T-helper 2 cell treated with Interferon-gamma antibody and Interleukin-4, amounts not matched to agents 5 μg/mL and 100 μg/mL, for 36 hours (primary cell): Measurements from ENCODE around the gene LBHD2.
A peak's percentile ranks its signal among the peaks of the same experiment; 100 is the strongest.
"Not testable (repeated sequence)": the region's sequence is repeated elsewhere in the genome, so short reads cannot be mapped to it uniquely, and the experiment has no call there.

Source experiments
- DNase-seq: peaks from one replicate; pipeline ENCODE4 v3.0.0; 2021; ENCODE audit warnings: low spot score
- H3K27ac Mint-ChIP-seq: one replicate; pipeline ENCODE4 v1.8.0; 2021; ENCODE audit warnings: mild to moderate bottlenecking, mixed read lengths
- H3K27me3 Mint-ChIP-seq: one replicate; pipeline ENCODE4 v1.8.0; 2021; ENCODE audit warnings: low read depth, mixed read lengths
- H3K36me3 Mint-ChIP-seq: one replicate; pipeline ENCODE4 v1.8.0; 2021; ENCODE audit warnings: low read depth, mixed read lengths
- H3K4me1 Mint-ChIP-seq: one replicate; pipeline ENCODE4 v1.8.0; 2021; ENCODE audit warnings: low read depth, mixed read lengths
- H3K4me3 Mint-ChIP-seq: one replicate; pipeline ENCODE4 v1.8.0; 2022; ENCODE audit warnings: mild to moderate bottlenecking, moderate library complexity, mixed read lengths
- H3K9me3 Mint-ChIP-seq: one replicate; pipeline ENCODE4 v1.8.0; 2021; ENCODE audit warnings: mixed read lengths

LBHD2 gene

GRCh38 chr14:103110681-103111231 lies 26.7 kb downstream of the LBHD2 start:
- peaks cover 3% of the 10 kb centered on the region for H3K4me1 Mint-ChIP-seq
- H3K36me3 Mint-ChIP-seq = no peaks in the 10 kb centered on the region
- no peak overlapping the region for H3K27ac Mint-ChIP-seq
- peaks cover 3% of the 10 kb centered on the region for H3K27me3 Mint-ChIP-seq
- H3K9me3 Mint-ChIP-seq = no peaks in the 10 kb centered on the region
- H3K4me3 Mint-ChIP-seq = no peak overlapping the region
- no peak for DNase-seq

DNA sequence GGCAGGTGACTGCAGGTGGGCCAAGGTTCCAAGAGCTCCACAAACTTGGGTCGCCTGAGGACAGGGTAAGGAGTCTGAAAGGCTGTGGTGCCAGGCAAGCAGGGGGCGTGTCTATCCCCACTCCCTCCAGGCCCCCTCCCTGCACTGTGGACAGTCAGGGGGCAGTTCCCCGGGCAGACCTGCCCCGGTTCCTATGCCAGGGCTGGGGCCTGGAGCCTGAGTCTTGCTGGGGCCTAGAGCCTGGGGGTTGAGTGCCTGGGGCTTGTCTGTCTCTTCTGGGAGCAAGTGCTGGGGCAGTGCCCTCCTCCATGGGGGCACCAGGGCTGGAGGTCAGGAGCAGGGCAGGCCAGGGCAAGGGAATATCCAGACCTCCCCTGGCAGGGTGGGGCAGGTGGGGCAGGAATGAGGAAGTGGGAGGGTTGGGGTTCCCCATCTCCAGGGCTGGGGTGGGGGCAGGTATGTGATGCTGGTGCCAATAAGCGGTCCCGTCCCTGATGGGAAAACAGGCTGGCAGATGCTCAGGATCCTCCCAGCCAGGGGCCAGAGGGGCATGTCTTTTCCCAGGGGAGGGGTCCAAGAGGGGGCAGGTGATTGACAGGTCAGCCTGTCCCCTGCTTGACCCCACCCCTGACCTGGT lies 27.3 kb downstream of the LBHD2 start:
- H3K9me3 Mint-ChIP-seq = no peaks in the 10 kb centered on the region
- H3K4me3 Mint-ChIP-seq = no peak overlapping the region
- H3K27ac Mint-ChIP-seq = no peak overlapping the region
- no peak for DNase-seq
- peaks cover 3% of the 10 kb centered on the region for H3K27me3 Mint-ChIP-seq
- no peaks in the 10 kb centered on the region for H3K36me3 Mint-ChIP-seq
- H3K4me1 Mint-ChIP-seq = peaks cover 3% of the 10 kb centered on the region

DNA sequence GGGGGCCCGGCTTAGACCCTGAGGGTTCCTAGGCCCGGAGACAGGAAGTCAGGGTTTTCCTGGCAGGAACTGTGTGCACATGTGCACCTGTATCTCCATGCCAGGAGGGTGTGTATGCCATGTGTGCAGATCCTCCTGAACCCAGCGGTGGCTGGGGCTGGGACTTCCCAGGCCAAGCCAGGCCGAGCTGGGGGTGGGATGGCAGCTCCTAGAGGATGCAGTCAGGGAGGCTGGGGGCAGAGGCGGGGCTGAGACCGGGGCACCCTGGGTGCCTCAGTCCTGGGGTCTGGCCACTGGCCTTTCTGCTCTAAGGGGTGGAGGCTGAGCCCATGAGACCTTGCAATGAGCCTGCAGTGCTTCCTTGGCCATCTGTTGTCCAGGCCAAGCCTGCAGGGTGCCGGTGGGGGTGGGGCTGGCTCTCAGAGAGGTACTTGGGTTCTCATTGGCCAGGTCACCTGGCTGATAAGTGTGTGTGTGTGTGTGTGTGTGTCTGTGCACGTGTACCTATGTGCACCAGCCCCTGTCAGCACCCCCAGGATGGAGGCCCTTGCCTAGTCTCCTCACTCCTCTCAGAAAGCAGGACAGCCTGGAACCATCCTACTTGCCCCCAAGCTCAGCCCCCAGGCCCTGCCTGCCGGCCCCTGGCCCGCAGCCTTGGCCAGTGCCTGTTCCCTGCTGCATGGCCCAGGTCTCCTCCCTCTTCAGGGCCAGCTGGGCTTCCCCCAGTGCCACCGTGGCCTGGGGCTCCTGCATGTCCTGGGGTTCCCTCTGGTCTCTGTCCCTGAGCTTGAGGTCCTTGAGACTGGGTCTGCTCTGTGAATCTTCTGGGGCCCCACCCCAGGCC lies 28.6 kb downstream of the LBHD2 start:
- Mint-ChIP-seq H3K27ac (no peak overlapping the region), H3K27me3 (peaks cover 3% of the 10 kb centered on the region), H3K4me3 (no peak overlapping the region), H3K36me3 (no peaks in the 10 kb centered on the region), H3K9me3 (no peaks in the 10 kb centered on the region), H3K4me1 (peaks cover 3% of the 10 kb centered on the region)
- DNase-seq = no peak

GRCh38 chr14:103113303-103113702 lies 29.3 kb downstream of the LBHD2 start:
- H3K36me3 Mint-ChIP-seq = no peaks in the 10 kb centered on the region
- no peaks in the 10 kb centered on the region for H3K9me3 Mint-ChIP-seq
- H3K4me1 Mint-ChIP-seq = peaks cover 3% of the 10 kb centered on the region
- no peak for DNase-seq
- no peak overlapping the region for H3K4me3 Mint-ChIP-seq
- H3K27ac Mint-ChIP-seq = no peak overlapping the region
- H3K27me3 Mint-ChIP-seq = peaks cover 3% of the 10 kb centered on the region

- Mint-ChIP-seq H3K27ac (no peak overlapping the region), H3K36me3 (no peaks in the 10 kb centered on the region), H3K4me1 (peaks cover 3% of the 10 kb centered on the region), H3K27me3 (peaks cover 3% of the 10 kb centered on the region), H3K4me3 (no peak overlapping the region), H3K9me3 (no peaks in the 10 kb centered on the region)
- no peak for DNase-seq
Observed at GRCh38 chr14:103113774-103114173, 29.8 kb downstream of the LBHD2 start.

- not testable (repeated sequence) for H3K27ac Mint-ChIP-seq
Observed at GRCh38 chr14:103115086-103115679, 31.2 kb downstream of the LBHD2 start.

DNA sequence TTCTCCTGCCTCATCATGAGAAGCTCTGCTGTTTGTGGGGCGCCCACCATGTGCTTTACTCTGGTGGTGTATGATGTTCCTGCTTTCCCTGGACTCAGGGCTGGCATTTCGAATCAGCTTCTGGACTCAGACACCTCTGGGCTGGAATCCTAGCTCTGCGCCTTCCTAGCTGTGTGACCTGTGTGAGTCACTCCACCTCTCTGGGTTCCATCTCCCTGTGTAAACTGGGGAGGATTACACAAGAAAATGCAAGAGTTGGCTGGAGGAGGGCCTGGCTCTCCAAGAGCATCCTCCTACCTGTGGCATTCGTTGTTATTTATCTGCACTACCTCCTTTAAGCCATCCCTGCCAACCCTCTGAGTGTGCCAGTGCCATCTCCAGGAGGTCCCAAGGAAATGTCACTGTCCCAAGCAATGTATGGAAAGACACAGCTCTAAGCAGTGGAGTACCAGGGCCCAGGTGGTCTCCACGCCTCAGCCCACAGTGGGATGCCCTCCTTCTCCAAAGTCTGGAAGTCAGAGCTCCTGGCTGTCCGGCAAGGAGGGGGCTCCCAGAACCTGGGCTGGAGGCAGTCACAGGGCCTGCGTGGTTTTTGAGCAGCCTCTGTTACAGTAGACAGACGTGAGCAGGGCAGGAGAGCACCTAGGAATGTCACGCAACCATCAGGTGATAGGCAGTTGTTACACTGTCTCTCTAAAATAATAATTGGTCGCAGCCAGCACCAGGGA lies 32.0 kb downstream of the LBHD2 start:
- Mint-ChIP-seq H3K36me3 (no peaks in the 10 kb centered on the region), H3K4me1 (peaks cover 5% of the 10 kb centered on the region), H3K27ac (no peak overlapping the region), H3K27me3 (peaks cover 14% of the 10 kb centered on the region), H3K4me3 (no peak overlapping the region), H3K9me3 (no peaks in the 10 kb centered on the region)
- no peak for DNase-seq

More at GRCh38 chr14:103115086-103115679, 31.2 kb downstream of the LBHD2 start:
- DNase-seq, H3K4me1 Mint-ChIP-seq, H3K27me3 Mint-ChIP-seq, H3K9me3 Mint-ChIP-seq, H3K36me3 Mint-ChIP-seq: not testable (repeated sequence)
- peak overlapping the region; percentile 70 for H3K4me3 Mint-ChIP-seq

- no peak for DNase-seq
- no peaks in the 10 kb centered on the region for H3K9me3 Mint-ChIP-seq
- peaks cover 5% of the 10 kb centered on the region for H3K4me1 Mint-ChIP-seq
- no peak overlapping the region for H3K27ac Mint-ChIP-seq
- no peak overlapping the region for H3K4me3 Mint-ChIP-seq
- no peaks in the 10 kb centered on the region for H3K36me3 Mint-ChIP-seq
- H3K27me3 Mint-ChIP-seq = peaks cover 19% of the 10 kb centered on the region
Observed at GRCh38 chr14:103116636-103117035, 32.6 kb downstream of the LBHD2 start.

GRCh38 chr14:103117499-103117898 lies 33.5 kb downstream of the LBHD2 start:
- not testable (repeated sequence) for H3K9me3 Mint-ChIP-seq, DNase-seq, H3K27ac Mint-ChIP-seq, H3K36me3 Mint-ChIP-seq, H3K4me1 Mint-ChIP-seq, H3K4me3 Mint-ChIP-seq
- peaks cover 26% of the 10 kb centered on the region for H3K27me3 Mint-ChIP-seq

DNA sequence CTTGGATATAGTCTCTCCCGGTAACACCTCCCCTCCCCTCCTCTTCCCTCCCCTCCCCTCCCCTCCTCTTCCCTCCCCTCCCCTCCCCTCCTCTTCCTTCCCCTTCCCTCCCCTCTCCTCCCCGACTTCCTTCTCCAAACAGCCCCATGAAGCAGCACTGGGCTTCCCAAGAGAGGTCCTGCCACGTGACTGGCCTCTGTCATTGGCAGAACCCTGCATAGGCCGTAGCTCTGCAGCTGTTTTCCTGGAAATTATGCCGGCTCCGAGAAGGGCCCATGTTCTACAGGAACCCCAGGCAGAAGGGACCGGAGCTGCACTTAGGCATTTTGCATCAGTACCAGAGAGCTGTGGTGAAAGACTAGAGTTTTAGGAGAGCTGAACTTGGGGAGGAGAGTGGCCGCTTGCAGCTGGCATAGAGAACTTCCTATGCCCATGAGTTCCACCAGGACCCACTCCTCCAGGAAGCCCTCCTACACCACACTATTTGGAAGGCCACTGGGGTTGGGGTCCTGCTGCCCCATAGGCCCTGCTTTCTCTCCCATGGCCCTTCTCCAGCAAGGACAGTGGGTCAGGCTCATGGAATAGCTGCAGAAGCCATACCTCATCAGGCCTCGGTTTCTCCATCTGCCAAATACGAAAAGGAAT lies 34.1 kb downstream of the LBHD2 start:
- no peak overlapping the region for H3K4me3 Mint-ChIP-seq
- no peaks in the 10 kb centered on the region for H3K9me3 Mint-ChIP-seq
- peaks cover 26% of the 10 kb centered on the region for H3K27me3 Mint-ChIP-seq
- H3K4me1 Mint-ChIP-seq = peaks cover 5% of the 10 kb centered on the region
- no peaks in the 10 kb centered on the region for H3K36me3 Mint-ChIP-seq
- no peak for DNase-seq
- H3K27ac Mint-ChIP-seq = no peak overlapping the region

GRCh38 chr14:103118663-103119404 lies 34.8 kb downstream of the LBHD2 start:
- Mint-ChIP-seq H3K9me3 (no peaks in the 10 kb centered on the region), H3K27ac (no peak overlapping the region), H3K4me3 (no peak overlapping the region), H3K4me1 (peaks cover 5% of the 10 kb centered on the region), H3K27me3 (peaks cover 28% of the 10 kb centered on the region), H3K36me3 (no peaks in the 10 kb centered on the region)
- no peak for DNase-seq

GRCh38 chr14:103119527-103119926 lies 35.5 kb downstream of the LBHD2 start:
- peaks cover 33% of the 10 kb centered on the region for H3K27me3 Mint-ChIP-seq
- H3K9me3 Mint-ChIP-seq, H3K4me1 Mint-ChIP-seq, DNase-seq, H3K4me3 Mint-ChIP-seq, H3K36me3 Mint-ChIP-seq, H3K27ac Mint-ChIP-seq: not testable (repeated sequence)
